Measurements from ENCODE around the gene PRSS12. TPM values are rescaled to one million over a fixed set of nuclear protein-coding genes. Genes with fewer than 3 reads are reported as not detected.

The PRSS12 gene
- total RNA-seq, 2 donors from 2014 or later = 1.7 to 43.0 TPM

GRCh38 chr4:118388606-118389005 lies 35.8 kb upstream of the PRSS12 start:
- no peak for TF ChIP-seq POLR2AphosphoS5 (IDR thresholded peaks at IDR 0.05)
- TF ChIP-seq, protein P1, sequence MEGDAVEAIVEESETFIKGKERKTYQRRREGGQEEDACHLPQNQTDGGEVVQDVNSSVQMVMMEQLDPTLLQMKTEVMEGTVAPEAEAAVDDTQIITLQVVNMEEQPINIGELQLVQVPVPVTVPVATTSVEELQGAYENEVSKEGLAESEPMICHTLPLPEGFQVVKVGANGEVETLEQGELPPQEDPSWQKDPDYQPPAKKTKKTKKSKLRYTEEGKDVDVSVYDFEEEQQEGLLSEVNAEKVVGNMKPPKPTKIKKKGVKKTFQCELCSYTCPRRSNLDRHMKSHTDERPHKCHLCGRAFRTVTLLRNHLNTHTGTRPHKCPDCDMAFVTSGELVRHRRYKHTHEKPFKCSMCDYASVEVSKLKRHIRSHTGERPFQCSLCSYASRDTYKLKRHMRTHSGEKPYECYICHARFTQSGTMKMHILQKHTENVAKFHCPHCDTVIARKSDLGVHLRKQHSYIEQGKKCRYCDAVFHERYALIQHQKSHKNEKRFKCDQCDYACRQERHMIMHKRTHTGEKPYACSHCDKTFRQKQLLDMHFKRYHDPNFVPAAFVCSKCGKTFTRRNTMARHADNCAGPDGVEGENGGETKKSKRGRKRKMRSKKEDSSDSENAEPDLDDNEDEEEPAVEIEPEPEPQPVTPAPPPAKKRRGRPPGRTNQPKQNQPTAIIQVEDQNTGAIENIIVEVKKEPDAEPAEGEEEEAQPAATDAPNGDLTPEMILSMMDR (IDR thresholded peaks at IDR 0.05) = no peak
- TF ChIP-seq POLR2A (IDR thresholded peaks at IDR 0.05) = no peak
- intact Hi-C loops (cut with DNase I) = no loop called here
- Histone ChIP-seq H3K4me3 (no peak overlapping the region), H3K27me3 (replicated peaks; ENCODE audit: insufficient read depth) (no peaks in the 10 kb centered on the region), H3K36me3 (no peaks in the 10 kb centered on the region), H3K9me3 (no peaks in the 10 kb centered on the region), H3K27ac (no peak overlapping the region), H3K4me1 (replicated peaks) (no peaks in the 10 kb centered on the region)
- 71% methylated on average over 6 of the region's 6 CpGs for WGBS
- no peak for DNase-seq (ENCODE audit: low spot score)

- WGBS = 44% methylated on average over 3 of the region's 3 CpGs
- Histone ChIP-seq H3K9me3 (no peaks in the 10 kb centered on the region), H3K27me3 (replicated peaks; ENCODE audit: insufficient read depth) (no peaks in the 10 kb centered on the region), H3K4me1 (replicated peaks) (no peaks in the 10 kb centered on the region), H3K27ac (no peak overlapping the region), H3K4me3 (no peak overlapping the region), H3K36me3 (no peaks in the 10 kb centered on the region)
- intact Hi-C loops (cut with DNase I) = no loop called here
- TF ChIP-seq POLR2A (IDR thresholded peaks at IDR 0.05) (no peak), POLR2AphosphoS5 (IDR thresholded peaks at IDR 0.05) (no peak)
- TF ChIP-seq, protein P1 (IDR thresholded peaks at IDR 0.05) = no peak
- DNase-seq (ENCODE audit: low spot score) = no peak
Observed at GRCh38 chr4:118381902-118382301, 29.1 kb upstream of the PRSS12 start.

GRCh38 chr4:118373614-118374255 lies 20.9 kb upstream of the PRSS12 start:
- no peaks in the 10 kb centered on the region for H3K36me3 ChIP-seq
- WGBS = 81% methylated on average over 4 of the region's 4 CpGs
- DNase-seq (ENCODE audit: low spot score) = no peak
- H3K4me3 ChIP-seq = no peak overlapping the region
- intact Hi-C loops (cut with DNase I) = no loop called here
- H3K4me1 ChIP-seq (replicated peaks) = no peaks in the 10 kb centered on the region
- H3K27ac ChIP-seq = no peak overlapping the region
- no peaks in the 10 kb centered on the region for H3K9me3 ChIP-seq
- TF ChIP-seq, protein P1 (IDR thresholded peaks at IDR 0.05) = no peak
- TF ChIP-seq POLR2AphosphoS5 (IDR thresholded peaks at IDR 0.05) (no peak), POLR2A (IDR thresholded peaks at IDR 0.05) (no peak)
- no peaks in the 10 kb centered on the region for H3K27me3 ChIP-seq (replicated peaks; ENCODE audit: insufficient read depth)

- WGBS = 85% methylated on average over 4 of the region's 4 CpGs
Observed at GRCh38 chr4:118372251-118372650, 19.4 kb upstream of the PRSS12 start.

More at GRCh38 chr4:118372251-118372650, 19.4 kb upstream of the PRSS12 start:
- H3K36me3 ChIP-seq = no peaks in the 10 kb centered on the region
- intact Hi-C loops (cut with DNase I) = no loop called here
- no peak for DNase-seq (ENCODE audit: low spot score)
- H3K27ac ChIP-seq = no peak overlapping the region
- H3K4me3 ChIP-seq = no peak overlapping the region
- no peaks in the 10 kb centered on the region for H3K27me3 ChIP-seq (replicated peaks; ENCODE audit: insufficient read depth)
- H3K9me3 ChIP-seq = no peaks in the 10 kb centered on the region
- no peaks in the 10 kb centered on the region for H3K4me1 ChIP-seq (replicated peaks)
- TF ChIP-seq POLR2A (IDR thresholded peaks at IDR 0.05) (no peak), POLR2AphosphoS5 (IDR thresholded peaks at IDR 0.05) (no peak)
- TF ChIP-seq, protein P1 (IDR thresholded peaks at IDR 0.05) = no peak
